Measurements from ENCODE around the gene AQP3. TPM values are rescaled to one million over a fixed set of nuclear protein-coding genes. Genes with fewer than 3 reads are reported as not detected.
A peak's percentile ranks its signal among the peaks of the same experiment; 100 is the strongest.
"Not testable (repeated sequence)": the region's sequence is repeated elsewhere in the genome, so short reads cannot be mapped to it uniquely, and the experiment has no call there.

The AQP3 gene
- total RNA-seq, result not detected

DNA sequence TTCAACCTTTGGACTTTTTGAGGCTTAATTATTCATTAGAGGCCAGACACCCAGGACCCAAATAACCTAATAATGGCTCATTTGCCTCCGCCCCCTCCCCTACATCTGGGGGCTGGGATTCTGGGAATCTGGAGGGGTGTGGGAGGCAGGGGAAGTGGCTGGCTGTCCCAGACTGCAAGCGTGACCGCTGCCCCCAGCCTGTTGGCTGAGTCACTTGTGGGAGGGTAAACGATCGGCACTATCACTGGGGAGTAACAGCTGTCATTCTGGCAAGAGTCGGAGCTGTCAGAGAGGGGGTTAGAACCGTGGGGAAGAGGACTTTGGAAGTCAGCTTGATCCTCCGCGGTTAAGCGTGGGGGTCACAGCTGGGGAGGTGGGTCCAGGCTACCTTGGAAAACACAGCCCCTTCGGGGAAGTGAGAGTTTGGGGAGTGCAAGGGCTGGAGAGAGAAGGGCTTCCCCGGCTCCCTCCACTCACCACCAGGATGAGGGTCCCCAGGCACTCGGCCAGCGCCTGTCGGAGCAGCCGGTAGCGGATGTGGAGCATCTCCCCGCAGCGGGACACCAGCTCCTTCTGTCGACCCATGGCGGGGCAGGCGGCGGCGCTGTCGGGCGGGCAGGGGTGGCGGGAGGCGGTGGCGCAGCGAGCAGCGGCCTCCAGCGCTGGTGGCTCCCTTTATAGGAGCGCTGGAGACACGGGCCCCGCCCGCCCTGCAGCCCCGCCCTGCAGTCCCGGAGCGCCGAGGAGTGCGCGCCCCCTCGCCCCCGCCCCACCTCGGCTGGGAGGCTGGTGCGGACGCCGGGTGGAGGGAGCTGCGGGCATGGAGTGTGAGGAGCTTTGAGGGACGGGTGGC, at the start of gene AQP3:
Gene AQP3, minus strand, starts transcription at position 648 of the 853 bp plus-strand sequence. Its CDS starts 63 bp downstream, at position 585.
- DNase-seq, result peak; percentile 29

DNA sequence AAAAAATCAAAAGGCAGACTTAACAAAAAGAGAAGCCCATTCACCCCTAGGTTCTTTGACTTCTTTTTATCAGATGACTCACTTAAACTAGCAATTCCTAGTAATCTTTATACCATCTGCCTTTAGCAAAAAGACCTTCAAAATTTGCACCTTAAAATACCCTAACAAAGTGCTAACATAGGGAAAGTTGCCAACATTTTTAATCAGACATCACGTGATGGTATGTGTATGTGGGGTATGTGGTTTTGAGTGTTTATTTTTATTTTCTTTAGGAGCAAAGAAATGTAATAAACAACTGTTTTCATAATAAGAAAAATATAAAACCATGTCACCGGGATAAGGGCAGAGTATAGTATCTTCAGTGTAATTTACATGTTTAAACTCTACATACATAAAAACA, 46.4 kb upstream of the AQP3 start:
- DNase-seq, result not testable (repeated sequence)

DNA sequence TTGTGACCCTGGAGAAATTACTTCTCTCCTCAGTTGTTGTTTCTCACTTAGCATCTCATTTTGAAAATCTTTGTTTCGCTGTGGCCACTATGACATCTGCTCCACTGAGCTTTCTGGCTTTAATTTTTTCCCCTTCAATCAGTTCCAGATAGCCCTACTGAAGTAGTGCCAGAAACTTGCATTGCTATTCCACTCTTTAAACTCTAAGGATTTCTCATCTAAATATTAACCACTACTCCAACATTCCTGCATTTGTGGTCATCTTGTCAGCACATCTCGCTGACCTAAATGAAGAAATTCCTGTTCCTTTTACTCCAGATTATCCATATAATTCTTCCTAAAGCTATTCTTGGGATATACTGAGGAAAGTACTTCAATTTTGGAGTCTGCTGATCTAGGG, 41.7 kb upstream of the AQP3 start:
- DNase-seq, result no peak

DNA sequence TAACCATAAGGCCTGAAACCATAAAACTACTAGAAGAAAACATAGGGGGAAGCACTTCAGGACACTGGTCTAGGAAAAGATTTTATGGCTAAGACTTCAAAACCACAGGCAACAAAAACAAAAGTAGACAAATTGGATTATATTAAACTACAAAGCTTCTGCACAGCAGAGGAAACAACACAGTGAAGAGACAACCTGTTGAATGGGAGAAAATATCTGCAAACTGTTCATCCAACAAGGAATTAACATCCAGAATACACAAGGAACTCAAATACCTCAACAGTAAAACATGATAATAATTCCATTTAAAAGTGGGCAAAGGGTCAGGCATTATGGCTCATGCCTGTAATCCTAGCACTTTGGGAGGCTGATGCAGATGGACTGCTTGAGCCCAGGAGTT, 37.9 kb upstream of the AQP3 start:
- not testable (repeated sequence) for DNase-seq

DNA sequence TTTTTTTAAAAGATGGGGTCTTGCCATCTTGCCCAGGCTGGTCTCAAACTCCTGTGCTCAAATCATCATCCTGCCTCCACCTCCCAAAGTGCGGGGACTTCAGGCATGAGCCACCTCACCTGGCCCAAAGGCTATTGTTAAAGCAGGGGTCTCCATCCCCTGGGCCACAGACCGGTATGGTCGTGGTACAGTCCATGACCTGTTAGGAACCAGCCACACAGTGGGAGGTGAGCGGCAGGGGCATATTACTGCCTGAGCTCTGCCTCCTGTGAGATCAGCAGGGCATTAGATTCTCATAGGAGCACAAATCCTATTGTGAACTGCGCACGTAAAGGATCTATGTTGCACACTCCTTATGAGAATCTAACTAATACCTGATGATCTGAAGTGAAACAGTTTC, 33.6 kb upstream of the AQP3 start:
- no peak for DNase-seq

DNA sequence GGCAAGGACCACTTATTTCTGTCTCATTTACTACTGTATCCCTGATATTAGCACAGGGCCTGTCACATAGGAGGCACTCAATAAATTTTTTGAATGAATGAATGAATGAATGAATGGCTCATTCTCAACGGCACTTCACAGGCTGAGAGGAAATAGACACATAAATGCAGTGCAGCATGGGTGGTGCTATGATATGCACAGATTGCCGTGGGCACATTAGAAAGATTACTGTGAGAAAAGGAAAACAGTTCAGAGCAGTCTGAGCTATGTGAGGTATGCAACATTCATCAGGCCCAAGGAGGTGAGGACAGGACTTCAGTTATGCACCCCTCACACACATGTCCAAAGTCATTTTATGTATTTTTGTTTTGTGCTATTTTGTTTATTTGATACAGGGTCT, 32.7 kb upstream of the AQP3 start:
- DNase-seq, result no peak

DNA sequence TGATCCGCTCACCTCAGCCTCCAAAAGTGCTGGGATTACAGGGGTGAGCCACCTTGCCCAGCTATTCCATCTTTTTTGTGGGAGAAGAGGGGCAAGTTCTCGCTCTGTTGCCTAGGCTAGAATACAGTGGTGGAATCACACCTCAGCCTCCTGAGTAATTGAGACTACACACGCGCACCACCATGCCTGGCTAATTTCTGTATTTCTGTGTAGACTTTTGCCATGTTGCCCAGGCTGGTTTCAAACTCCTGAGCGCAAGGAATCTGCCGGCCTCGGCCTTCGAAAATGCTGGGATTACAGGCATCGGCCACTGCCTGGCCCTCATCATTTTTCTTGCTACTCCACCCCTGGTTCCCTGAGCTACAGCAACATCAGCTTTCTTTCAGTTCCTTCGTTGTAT, 29.1 kb upstream of the AQP3 start:
- DNase-seq, result no peak

DNA sequence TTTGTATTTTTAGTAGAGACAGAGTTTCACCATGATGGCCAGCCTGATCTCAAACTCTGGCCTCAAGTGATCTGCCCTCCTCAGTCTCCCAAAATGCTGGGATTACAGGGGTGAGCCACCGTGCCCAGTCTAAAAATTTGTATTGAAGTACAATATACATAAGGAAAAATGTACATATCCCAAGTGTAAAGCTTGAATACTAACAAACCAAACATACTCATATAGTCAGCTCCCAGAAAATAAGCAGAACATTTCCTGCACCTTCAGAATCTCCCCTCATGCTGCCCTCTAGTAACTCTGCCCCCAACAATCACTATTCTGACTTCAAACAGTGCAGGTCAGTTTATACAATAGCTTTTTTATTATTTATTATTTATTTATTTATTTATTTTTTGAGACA, 28.0 kb upstream of the AQP3 start:
- DNase-seq, result no peak

DNA sequence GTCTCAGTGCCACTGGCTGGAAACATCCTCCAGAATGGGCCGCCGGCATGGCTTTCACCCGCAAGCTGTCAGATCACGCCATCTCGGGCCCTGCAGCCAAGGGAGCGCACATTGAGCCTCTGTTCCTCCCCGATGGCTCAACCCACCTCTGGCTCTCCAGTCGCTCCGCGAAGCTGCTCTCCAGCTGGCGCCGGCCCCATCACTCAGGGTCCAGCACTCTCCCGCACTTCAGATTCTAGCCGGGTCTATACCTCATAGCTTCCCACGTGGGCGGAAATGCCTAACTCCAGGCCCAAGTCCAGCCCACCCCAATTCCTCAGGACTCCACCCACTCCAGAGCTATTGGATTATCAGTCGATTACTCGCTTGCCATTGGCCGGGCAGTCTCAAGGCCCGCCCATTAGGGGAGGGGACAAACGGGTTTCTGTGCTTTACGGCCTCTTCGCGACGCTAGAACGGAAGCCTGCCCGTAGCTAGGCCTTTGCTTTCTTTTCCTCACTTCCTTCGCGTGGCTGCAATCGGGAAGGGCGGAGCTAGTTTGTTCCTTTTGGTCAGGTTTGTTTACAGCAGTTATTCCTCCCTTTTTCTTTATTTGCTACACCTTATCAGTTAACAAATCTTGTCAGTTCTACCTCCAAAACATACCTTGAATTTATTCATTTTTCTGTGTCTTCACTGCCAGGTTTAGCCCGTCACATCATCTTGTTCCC, 26.4 kb upstream of the AQP3 start, which contains the start of gene NOL6:
Gene NOL6, minus strand, starts transcription at position 282 of the 710 bp plus-strand sequence. Its CDS starts 82 bp downstream, at position 200.
- peak; percentile 97 for DNase-seq

DNA sequence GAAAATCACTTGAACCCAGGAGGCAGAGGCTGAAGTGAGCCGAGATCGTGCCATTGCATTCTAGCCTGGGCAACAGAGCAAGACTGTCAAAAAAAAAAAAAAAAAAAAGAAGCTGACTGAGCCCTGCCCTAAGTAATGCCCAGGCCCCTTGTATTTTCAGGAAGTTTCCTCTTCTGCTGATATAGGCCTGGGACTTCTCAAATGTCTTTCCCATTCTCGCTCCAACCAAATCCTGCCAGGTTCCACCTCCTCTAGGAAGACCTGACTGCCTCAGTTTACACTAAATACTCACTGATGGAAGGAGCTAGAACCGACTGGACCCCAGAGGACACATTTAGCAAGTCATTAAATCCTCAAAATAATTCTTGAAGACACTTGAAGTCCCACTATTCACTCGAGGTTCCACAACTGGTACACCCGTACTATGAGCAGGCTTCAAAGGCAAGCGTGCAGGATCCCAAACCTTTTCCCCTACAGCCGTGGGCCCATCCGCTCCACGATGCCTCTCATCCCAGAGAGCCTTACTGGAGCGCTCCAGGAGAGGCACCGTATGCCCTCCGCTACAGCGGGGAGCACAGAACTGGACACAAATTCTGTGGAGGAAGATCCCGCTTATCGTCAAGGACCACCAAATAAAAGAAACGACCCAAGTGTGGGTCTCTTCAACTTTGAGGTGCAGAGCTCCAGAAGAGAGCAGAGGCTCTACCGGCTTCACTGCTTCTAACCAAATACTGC, 25.7 kb upstream of the AQP3 start:
- DNase-seq, result no peak

DNA sequence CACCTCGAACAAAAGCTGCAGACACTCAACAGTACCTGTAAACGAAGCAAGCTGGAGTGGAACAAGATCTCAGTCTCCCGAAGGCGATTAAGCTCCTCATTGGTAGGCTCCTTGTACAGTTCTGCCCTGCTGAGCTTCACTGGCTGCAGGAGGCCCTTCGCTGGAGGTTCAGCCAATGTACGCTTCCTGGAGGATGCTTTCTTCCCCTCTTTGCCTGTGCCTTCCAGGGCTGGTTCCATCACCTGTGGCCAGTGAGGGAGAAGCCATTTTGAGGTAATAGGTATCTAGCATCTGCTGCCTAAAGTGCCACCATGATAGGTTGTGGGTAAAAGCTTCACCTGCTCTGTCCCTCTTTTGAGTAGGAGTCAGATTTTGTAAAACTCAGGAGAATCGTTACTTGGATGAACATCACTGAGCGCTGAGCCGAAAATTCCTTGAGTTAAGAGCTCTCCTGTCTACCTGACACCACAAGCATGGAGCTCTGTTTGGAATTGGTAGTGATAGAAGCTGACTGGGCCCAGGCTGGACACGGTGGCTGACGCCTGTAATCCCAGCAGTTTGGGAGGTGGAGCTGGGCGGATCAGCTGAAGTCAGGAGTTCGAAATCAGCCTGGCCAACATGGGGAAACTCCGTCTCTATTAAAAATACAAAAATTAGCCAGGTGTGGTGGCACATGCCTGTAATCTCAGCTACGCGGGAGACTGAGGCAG, 24.9 kb upstream of the AQP3 start:
- DNase-seq, result no peak

DNA sequence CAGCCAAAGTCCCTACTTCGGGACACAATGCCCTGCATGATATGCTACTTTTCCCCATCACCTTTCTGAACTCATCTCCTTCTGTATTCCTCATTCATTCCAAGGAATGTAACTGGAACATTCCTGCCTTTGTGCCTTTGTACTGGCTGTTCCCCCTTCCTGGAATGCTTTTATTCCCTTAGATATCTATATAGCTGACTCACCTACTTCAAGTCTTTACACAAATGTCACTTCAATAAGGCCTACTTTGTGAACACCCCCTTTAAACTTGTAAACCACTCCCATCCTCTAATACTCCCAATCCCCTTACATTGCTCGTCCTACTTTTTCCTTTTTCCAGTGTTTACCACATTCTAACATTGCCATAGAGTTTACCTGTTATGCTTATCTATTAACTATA, 24.0 kb upstream of the AQP3 start:
- DNase-seq, result no peak

DNA sequence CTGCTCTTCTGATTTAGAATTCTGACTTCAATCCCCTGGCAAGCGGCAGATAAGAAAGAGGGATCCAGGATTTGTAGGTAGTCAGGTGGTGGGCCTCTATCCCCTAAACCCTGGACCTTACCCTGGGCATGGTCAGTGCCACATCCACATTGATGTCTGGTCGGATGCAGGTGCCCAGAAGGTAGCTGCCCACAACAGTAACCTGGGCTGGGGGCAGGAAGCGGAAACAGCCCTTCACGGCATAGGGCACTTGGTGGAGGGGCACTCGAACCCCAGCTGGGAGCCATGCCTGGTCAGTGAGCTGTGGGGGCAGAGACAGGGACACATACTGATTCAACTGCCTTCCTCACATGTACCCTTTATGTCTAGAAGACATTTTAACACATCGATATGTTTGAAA, 22.5 kb upstream of the AQP3 start:
- no peak for DNase-seq

DNA sequence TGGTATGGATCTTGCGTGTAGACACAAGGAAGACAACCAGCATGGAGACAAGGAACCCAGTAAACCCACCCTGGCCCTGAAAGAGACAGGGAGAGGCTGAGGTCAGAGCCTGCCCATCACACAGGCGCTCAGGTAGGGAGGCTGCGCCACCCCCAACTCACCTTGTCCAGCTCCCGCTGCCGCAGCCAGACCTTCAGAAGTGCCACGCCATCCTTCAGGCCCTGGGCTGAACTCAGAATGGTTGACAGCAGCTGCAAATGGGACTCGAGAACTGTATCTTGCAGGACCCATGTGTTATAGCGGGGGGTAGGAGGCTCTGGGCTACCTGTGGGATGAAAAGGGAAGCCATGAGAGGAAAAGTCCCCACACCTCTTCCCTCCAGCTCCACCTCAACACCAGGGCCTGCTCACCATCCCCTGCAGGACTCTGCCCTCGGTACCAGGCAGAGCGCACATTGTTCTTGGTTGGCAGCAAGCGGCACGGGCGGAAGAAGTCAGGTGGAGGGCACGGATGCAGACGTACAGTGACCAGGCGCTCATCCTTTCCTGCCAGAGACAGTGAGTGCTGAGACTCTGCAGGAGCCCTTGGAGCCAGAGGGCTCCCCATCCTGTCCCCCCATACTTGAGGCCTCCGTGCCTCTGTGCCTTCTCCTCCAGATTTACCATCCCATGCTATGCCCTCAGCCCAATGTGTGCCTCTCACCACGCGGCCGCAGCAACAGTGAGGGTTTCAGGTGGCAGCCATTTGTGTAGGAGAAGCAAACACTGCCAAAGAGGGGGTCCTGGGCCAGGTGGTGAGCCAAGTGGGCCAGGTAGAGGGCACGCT, 21.6 kb upstream of the AQP3 start:
- no peak for DNase-seq

DNA sequence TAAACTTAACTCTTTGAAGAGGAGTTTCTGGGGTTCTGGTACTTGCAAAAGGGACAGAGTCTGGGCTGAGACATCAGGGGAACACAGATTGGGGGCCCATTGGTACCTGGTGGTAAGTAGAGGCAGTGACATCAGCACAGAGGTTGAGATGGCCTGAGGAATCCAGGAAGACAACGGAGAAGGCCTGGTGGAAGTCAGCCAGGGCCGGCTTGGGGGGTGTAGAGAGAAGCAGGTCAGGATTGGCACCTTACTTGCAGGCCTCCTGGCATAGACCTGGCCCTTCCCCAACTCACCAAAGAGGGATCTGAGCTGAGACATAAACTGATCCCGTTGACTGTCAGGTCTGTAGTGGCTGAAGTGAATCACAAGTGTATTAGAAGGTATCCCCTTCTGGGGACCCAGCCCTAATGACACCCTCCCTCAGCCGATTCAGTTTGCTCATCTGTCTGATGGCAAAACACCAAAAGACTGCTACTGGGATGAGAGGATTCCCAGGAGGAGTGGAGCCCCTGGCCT, 20.9 kb upstream of the AQP3 start:
- DNase-seq, result no peak

DNA sequence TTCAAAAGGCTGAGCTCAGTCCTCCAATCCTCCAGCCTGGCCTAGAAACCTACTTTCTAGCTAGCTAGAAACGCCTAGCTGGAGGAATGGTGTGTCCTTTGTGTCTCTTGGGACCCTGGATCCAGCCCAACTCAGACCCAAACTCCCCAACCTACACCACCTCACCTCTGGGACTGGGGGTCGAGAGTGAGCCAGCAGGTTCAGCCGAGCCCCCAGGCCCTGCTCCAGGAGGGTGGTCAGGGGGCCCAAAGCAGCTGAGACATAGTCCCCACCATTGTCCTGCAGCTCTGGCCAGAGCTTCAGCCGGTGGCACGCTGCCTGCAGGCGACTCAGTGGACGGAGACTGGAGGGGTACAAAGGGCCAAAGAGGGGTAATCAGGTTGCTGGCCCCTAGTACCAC, 20.1 kb upstream of the AQP3 start:
- DNase-seq, result no peak

DNA sequence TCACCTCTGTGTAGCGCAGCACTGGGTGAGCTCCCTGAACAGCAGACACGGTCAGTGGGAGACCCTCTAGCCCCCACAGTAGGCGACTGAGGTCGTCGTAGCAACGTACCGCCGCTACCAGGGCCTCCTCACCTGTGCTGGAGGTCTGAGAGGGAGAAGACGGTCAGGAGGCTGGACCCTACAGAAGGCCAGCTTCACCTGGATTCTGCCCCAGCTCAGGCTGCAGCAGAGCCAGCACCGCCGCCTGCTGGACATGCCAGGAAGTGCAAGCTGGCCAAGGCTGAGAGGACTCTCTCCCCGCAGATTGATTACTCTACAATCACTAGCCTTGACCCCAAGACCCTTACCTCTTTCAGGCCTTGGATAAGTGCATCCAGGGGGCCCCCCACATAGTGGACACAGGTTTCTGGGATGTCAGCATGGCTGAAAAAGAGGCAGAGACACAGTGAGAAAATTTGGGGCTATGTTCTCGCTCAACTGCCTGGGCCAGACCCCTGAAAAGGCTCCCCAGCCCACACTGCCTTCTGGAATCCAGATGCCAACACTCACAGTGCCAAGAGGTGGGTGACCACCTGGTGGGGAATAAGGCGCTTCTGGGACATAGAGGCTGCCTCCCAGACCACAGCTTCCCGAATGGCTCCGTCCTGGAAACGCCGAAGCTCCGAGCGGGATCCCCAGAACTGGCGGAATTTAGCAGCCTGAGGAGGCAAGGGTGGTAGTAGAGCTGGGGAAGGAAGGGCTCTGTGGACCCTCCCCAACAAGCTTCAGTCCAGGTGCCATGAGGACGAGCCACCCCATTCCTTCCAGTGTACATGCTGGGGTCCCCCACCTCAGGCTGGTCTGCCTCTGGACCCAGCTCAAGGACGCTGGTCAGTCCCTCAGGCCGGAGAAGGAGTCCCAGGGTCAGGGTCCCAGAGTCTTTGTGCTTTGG, 19.4 kb upstream of the AQP3 start:
- no peak for DNase-seq

DNA sequence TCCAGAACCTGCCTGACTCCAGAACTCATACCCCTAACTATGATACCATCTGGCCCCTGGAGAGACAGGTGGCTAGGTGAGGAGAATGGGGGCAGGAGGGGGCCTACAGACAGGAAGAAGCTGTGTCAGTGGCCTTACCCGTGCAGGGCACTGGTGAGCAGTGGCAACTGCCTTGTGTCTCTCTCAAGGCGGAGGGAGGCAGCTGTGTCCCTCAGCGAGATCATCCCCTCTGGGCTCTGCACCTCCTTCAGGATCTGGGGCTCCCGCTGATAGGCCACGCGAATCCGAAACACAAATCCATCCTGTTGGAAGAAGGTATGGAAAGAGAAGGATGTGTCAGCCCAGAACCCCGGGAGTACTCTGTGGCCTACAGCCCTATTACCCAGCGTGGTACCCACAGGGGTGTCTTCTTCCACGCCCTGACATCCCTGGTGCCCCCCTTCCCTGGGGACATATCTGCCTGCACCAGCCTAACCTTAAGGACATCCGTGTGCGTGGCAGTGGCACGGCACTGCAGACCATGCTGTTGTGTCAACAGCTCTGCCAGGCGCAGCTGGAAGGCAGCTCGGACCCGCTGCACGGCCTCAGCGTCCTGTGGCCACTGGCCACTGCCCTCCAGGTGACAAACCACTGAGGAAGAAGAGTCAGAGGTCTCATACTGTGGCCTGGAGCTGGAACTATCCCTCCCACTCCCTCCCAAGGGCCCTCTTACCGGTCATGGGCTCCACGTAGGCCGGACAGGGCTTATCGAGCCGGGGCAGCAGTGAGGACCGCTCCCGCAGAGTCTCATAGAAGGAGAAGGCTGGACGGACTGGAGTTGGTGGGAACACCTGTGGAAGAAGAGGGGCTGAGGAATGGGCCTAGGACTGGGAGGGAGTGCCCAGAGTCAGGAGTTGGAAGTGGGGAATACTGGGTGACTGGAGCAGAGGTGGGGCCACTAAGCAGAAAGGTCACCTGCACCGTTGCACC, 18.5 kb upstream of the AQP3 start:
- DNase-seq, result no peak

DNA sequence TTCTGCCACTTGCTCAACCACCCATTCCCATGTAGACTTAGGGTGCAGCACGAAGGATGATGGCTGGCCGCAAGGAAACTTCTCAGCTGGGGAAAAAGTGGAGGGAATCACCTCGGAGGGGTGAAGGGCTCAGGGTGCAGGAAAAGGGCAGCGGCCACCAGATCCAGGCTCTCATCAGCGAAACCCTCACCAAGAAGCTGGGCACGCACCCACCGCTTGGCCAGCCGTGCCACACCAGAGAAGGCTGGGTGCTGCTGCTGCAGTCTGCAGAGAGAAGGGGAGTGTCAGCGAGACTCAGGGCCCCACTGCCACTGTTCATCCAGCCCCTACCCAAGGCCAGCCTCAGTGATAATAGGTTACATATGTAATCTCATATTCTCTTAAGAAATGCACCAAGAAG, 17.7 kb upstream of the AQP3 start:
- no peak for DNase-seq

All from occipital lobe (tissue), 2 donors.